Measurements from ENCODE around the gene AMY2A. TPM values are rescaled to one million over a fixed set of nuclear protein-coding genes. Genes with fewer than 3 reads are reported as not detected.
"Not testable (repeated sequence)": the region's sequence is repeated elsewhere in the genome, so short reads cannot be mapped to it uniquely, and the experiment has no call there.

AMY2A gene
- total RNA-seq, 2 donors from 2014 or later: 4,537 to 10,829 TPM

- peaks cover 0 to 10% (median 0%) of the 10 kb centered on the region in 3 donors for H3K9me3 ChIP-seq
- H3K36me3 ChIP-seq (replicated peaks in 1 of 2; ENCODE audit: insufficient read depth in 1 of 2, low read depth in 2 of 2): no peaks in the 10 kb centered on the region
- WGBS, 2 donors: 20 to 32% methylated on average over 3 of the region's 3 CpGs
- DNase-seq (no peak), ATAC-seq (peak; percentile 71)
- intact Hi-C loops (cut with DNase I): no loop called here
- no peak overlapping the region for H3K4me3 ChIP-seq
- H3K27ac ChIP-seq: peak overlapping the region; percentile 27 to 80 (median 70)
- H3K27me3 ChIP-seq: no peaks in the 10 kb centered on the region
- TF ChIP-seq POLR2A (IDR thresholded peaks at IDR 0.05) (no peak), CTCF (IDR thresholded peaks at IDR 0.05) (no peak)
- peaks cover 47% of the 10 kb centered on the region for H3K4me1 ChIP-seq
These were observed 33.3 kb upstream of the AMY2A start for GRCh38 chr1:103583887-103584286.

GRCh38 chr1:103584537-103584936 lies 32.7 kb upstream of the AMY2A start:
- H3K4me1 ChIP-seq: peaks cover 47% of the 10 kb centered on the region
- peaks cover 0 to 15% (median 0%) of the 10 kb centered on the region in 3 donors for H3K9me3 ChIP-seq
- peak; percentile 45 for ATAC-seq
- H3K27ac ChIP-seq: peak overlapping the region in 3 of 4 donors; percentile 70 to 80 (median 70)
- DNase-seq: no peak
- intact Hi-C loops (cut with DNase I): no loop called here
- TF ChIP-seq CTCF (IDR thresholded peaks at IDR 0.05) (no peak), POLR2A (IDR thresholded peaks at IDR 0.05) (no peak)
- 26 to 38% methylated on average over 2 of the region's 2 CpGs for WGBS, 2 donors
- H3K4me3 ChIP-seq: no peak overlapping the region
- H3K27me3 ChIP-seq: no peaks in the 10 kb centered on the region
- H3K36me3 ChIP-seq (replicated peaks in 1 of 2; ENCODE audit: insufficient read depth in 1 of 2, low read depth in 2 of 2): no peaks in the 10 kb centered on the region

GRCh38 chr1:103602740-103603139 lies 14.5 kb upstream of the AMY2A start:
- ATAC-seq; H3K27me3 ChIP-seq; H3K36me3 ChIP-seq (replicated peaks in 1 of 2; ENCODE audit: insufficient read depth in 1 of 2, low read depth in 2 of 2); H3K27ac ChIP-seq; H3K9me3 ChIP-seq; H3K4me3 ChIP-seq; intact Hi-C loops (cut with DNase I); DNase-seq; H3K4me1 ChIP-seq: not testable (repeated sequence)
- WGBS, 2 donors: no CpG with 5 or more reads among the region's 3 CpGs

- Histone ChIP-seq H3K9me3 (no peaks in the 10 kb centered on the region), H3K4me3 (no peak overlapping the region), H3K27me3 (no peaks in the 10 kb centered on the region), H3K36me3 (replicated peaks in 1 of 2; ENCODE audit: insufficient read depth in 1 of 2, low read depth in 2 of 2) (no peaks in the 10 kb centered on the region), H3K27ac (peak overlapping the region; percentile 69 to 89 (median 82)), H3K4me1 (peaks cover 17% of the 10 kb centered on the region)
- intact Hi-C loops (cut with DNase I): no loop called here
- ATAC-seq: peak; percentile 54
- TF ChIP-seq CTCF (IDR thresholded peaks at IDR 0.05) (no peak), POLR2A (IDR thresholded peaks at IDR 0.05) (no peak)
- DNase-seq: peak in 3 of 4 donors; percentile 13 to 37 (median 29)
- 44 to 53% methylated on average over 2 of the region's 2 CpGs for WGBS, 2 donors
These were observed 865 bp upstream of the AMY2A start for GRCh38 chr1:103616362-103616761.

- intact Hi-C loops (cut with DNase I); H3K4me1 ChIP-seq; H3K27ac ChIP-seq; DNase-seq; H3K9me3 ChIP-seq; H3K36me3 ChIP-seq (replicated peaks in 1 of 2; ENCODE audit: insufficient read depth in 1 of 2, low read depth in 2 of 2); H3K4me3 ChIP-seq; H3K27me3 ChIP-seq: not testable (repeated sequence)
- 65% methylated on average over 4 of the region's 4 CpGs; no CpG with 5 or more reads in 1 of the 2 donors for WGBS, 2 donors
- ATAC-seq: peak; percentile 66
These were observed 10.2 kb downstream of the AMY2A start for GRCh38 chr1:103627436-103627835.

GRCh38 chr1:103641194-103641593 lies 24.0 kb downstream of the AMY2A start:
- H3K4me3 ChIP-seq; H3K9me3 ChIP-seq; intact Hi-C loops (cut with DNase I); H3K27me3 ChIP-seq; H3K36me3 ChIP-seq (replicated peaks in 1 of 2; ENCODE audit: insufficient read depth in 1 of 2, low read depth in 2 of 2); ATAC-seq; DNase-seq; H3K27ac ChIP-seq; H3K4me1 ChIP-seq: not testable (repeated sequence)
- WGBS, 2 donors: no CpG with 5 or more reads among the region's 3 CpGs

- H3K4me3 ChIP-seq; H3K36me3 ChIP-seq (replicated peaks in 1 of 2; ENCODE audit: insufficient read depth in 1 of 2, low read depth in 2 of 2); H3K9me3 ChIP-seq; H3K27me3 ChIP-seq; DNase-seq; ATAC-seq; intact Hi-C loops (cut with DNase I); H3K27ac ChIP-seq; H3K4me1 ChIP-seq: not testable (repeated sequence)
- WGBS, 2 donors: no CpG with 5 or more reads among the region's 3 CpGs
These were observed 26.7 kb downstream of the AMY2A start for GRCh38 chr1:103643908-103644307.

GRCh38 chr1:103650305-103650704 lies 33.1 kb downstream of the AMY2A start:
- H3K36me3 ChIP-seq (replicated peaks in 1 of 2; ENCODE audit: insufficient read depth in 1 of 2, low read depth in 2 of 2); intact Hi-C loops (cut with DNase I); H3K27me3 ChIP-seq; H3K9me3 ChIP-seq; H3K4me1 ChIP-seq; ATAC-seq; H3K27ac ChIP-seq; H3K4me3 ChIP-seq; DNase-seq: not testable (repeated sequence)
- no CpG with 5 or more reads among the region's 3 CpGs for WGBS, 2 donors

- H3K27ac ChIP-seq; DNase-seq; H3K4me1 ChIP-seq; ATAC-seq; H3K9me3 ChIP-seq; H3K27me3 ChIP-seq; H3K36me3 ChIP-seq (replicated peaks in 1 of 2; ENCODE audit: insufficient read depth in 1 of 2, low read depth in 2 of 2); H3K4me3 ChIP-seq; intact Hi-C loops (cut with DNase I): not testable (repeated sequence)
- WGBS, 2 donors: no CpG with 5 or more reads among the region's 4 CpGs
These were observed 33.7 kb downstream of the AMY2A start for GRCh38 chr1:103650889-103651288.
